Small intestine (tissue), 7 donors: ENCODE data around the gene PIK3AP1. TPM values are rescaled to one million over a fixed set of nuclear protein-coding genes. Genes with fewer than 3 reads are reported as not detected.

Experiments used
- DNase-seq, 2 donors: peaks; one replicate each; pipeline versions ENCODE4 v3.0.0 to v3.0.0-alpha.2; 2013
- FAIRE-seq: peaks from 2 replicates; lab custom pipeline; 2012; peaks lifted over from hg19 to GRCh38; lab: Jason Lieb, UNC
- H3K27ac ChIP-seq, 3 donors: one replicate each; pipeline ENCODE4 v1.5.1; 2013; ENCODE audit warnings: low read length in 2 of 3, mild to moderate bottlenecking in 2 of 3, control low read depth in 1 of 3, inconsistent platforms in 1 of 3, low read depth in 1 of 3, moderate library complexity in 1 of 3
- H3K27me3 ChIP-seq, 3 donors: one replicate each; pipeline ENCODE4 v1.6.1; 2013; ENCODE audit warnings: low read length in 3 of 3, inconsistent platforms in 1 of 3; ENCODE audit not compliant: control insufficient read depth in 3 of 3, insufficient read depth in 3 of 3
- H3K36me3 ChIP-seq, 3 donors: one replicate each; pipeline ENCODE4 v1.6.1; 2013; ENCODE audit warnings: low read length in 3 of 3, inconsistent platforms in 1 of 3, low read depth in 1 of 3, mild to moderate bottlenecking in 1 of 3, moderate library complexity in 1 of 3; ENCODE audit not compliant: control insufficient read depth in 3 of 3, insufficient read depth in 2 of 3
- H3K4me1 ChIP-seq, 3 donors: one replicate each; pipeline ENCODE4 v1.6.1; 2013; ENCODE audit warnings: low read length in 2 of 3, inconsistent platforms in 1 of 3, low read depth in 1 of 3, mild to moderate bottlenecking in 1 of 3, moderate library complexity in 1 of 3; ENCODE audit not compliant: control insufficient read depth in 3 of 3, insufficient read depth in 2 of 3
- H3K4me3 ChIP-seq, 3 donors: one replicate each; pipeline ENCODE4 v1.5.1; 2013; ENCODE audit warnings: low read length in 3 of 3, control low read depth in 1 of 3, inconsistent platforms in 1 of 3, low read depth in 1 of 3, mild to moderate bottlenecking in 1 of 3, moderate library complexity in 1 of 3
- H3K9me3 ChIP-seq, 2 donors: one replicate each; pipeline ENCODE4 v1.6.1; 2013; ENCODE audit warnings: low read depth in 1 of 2, low read length in 1 of 2; ENCODE audit not compliant: control insufficient read depth in 2 of 2, insufficient read depth in 1 of 2
- WGBS, 3 donors: extraction: QIAGEN DNeasy Blood & Tissue Kit; methylation state at CpG; one replicate each; pipeline ENCODE4 v1.1.7; 2013; 5-methylcytosine and 5-hydroxymethylcytosine counted together
- polyA plus RNA-seq, 4 donors: library from polyadenylated mRNA; stranded (reverse) in 3 of 4; unstranded in 1 of 4; fragments of 200-250 nt in 3 of 4; fragments of 120-200 nt in 1 of 4; gene quantifications; one replicate each; pipeline versions ENCODE4 v1.2.1 to v1.2.3, GENCODE V29; 2013
- donor health status: healthy with polysubstance abuse.
- donor health status: control.
- donor health status: control.
- donor health status: Bipolar disorder and iron deficiency.
- donor health status: healthy.

Gene PIK3AP1
- polyA plus RNA-seq, 4 donors, result 5.6 to 9.2 (median 6.6) TPM

DNA sequence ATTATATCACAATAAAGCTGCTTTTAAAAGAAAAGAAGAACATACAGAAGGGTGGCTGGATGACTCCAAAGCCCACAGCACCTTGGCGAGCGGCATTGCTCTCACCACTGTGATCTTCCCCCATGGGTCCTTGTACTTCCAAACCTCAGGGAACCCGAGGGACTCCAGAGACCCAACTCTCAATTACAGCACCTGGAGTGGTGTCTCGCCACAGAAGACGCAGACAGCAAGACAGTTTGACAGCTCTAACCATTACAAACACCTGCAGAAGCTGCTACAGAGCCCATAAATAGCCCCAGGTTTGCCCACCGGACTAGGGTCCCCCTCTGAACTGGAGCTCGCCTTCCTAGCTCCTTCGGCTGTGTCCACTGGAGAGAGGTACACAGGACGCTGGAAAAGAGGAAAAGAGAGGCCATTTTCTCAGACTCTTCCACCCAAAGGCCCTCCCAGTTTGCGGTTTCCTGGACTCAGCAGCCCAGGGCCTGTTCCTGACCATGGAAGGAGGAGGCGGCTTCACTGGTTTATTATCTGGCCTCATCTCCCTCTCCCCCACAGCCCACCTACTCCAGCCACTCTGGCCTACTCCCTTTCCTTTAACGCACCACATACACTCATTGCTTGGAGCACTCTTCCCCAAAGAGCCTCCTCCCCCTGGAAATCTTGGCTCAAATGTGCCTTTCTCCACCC, 1.9 kb downstream of the PIK3AP1 start:
- H3K36me3 ChIP-seq, result no peaks in the 10 kb centered on the region
- FAIRE-seq (no peak), DNase-seq (no peak)
- no peak overlapping the region for H3K4me3 ChIP-seq
- no peaks in the 10 kb centered on the region for H3K9me3 ChIP-seq
- peak overlapping the region in 1 of 3 donors; percentile 28 for H3K27ac ChIP-seq
- 86 to 92% (median 87%) methylated on average over 12 of the region's 12 CpGs for WGBS, 3 donors
- no peaks in the 10 kb centered on the region for H3K27me3 ChIP-seq
- H3K4me1 ChIP-seq, result peaks cover 0 to 7% (median 1%) of the 10 kb centered on the region in 3 donors

- Histone ChIP-seq H3K36me3 (no peaks in the 10 kb centered on the region), H3K27ac (no peak overlapping the region), H3K27me3 (no peaks in the 10 kb centered on the region), H3K4me1 (peaks cover 0 to 7% (median 1%) of the 10 kb centered on the region in 3 donors), H3K9me3 (no peaks in the 10 kb centered on the region), H3K4me3 (no peak overlapping the region)
- 59 to 76% (median 73%) methylated on average over 1 of the region's 1 CpG for WGBS, 3 donors
- no peak for DNase-seq
- FAIRE-seq, result no peak
These were observed 3.9 kb downstream of the PIK3AP1 start for GRCh38 chr10:96716390-96716789.

GRCh38 chr10:96714746-96715255, 5.5 kb downstream of the PIK3AP1 start:
- H3K4me1 ChIP-seq, result peaks cover 0 to 1% (median 0%) of the 10 kb centered on the region in 3 donors
- FAIRE-seq (no peak), DNase-seq (no peak)
- 80 to 88% (median 85%) methylated on average over 2 of the region's 2 CpGs for WGBS, 3 donors
- peaks cover 0 to under 1% (median 0%) of the 10 kb centered on the region in 3 donors for H3K36me3 ChIP-seq
- no peak overlapping the region for H3K4me3 ChIP-seq
- H3K9me3 ChIP-seq, result no peaks in the 10 kb centered on the region
- no peak overlapping the region for H3K27ac ChIP-seq
- no peaks in the 10 kb centered on the region for H3K27me3 ChIP-seq

DNA sequence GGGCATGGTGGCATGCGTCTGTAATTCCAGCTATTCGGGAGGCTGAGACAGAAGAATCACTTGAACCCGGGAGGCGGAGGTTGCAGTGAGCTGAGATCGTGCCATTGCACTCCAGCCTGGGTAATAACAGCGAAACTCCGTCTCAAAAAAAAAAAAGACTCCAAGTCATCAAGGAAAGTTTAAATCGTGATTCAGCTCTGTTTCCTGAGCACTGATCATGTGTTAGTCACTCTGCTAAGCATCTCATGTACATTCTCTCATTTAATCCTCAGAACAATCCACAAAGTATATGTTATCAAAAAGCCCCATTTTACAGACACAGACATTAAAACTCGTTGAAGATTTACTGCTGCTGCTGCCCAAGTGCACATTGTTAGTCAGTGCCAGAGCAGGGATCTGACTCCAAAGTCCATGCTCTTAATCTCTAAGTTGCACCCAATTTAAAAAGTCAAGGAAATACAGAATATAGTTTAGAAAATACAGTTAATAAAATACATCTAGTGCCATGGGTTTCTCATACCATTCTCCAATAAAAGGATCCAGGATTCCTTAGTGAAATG, 6.2 kb downstream of the PIK3AP1 start:
- FAIRE-seq (no peak), DNase-seq (peak; percentile 21 to 52)
- Histone ChIP-seq H3K4me1 (peaks cover 0 to 1% (median 0%) of the 10 kb centered on the region in 3 donors), H3K9me3 (no peaks in the 10 kb centered on the region), H3K36me3 (peaks cover 0 to 5% (median 0%) of the 10 kb centered on the region in 3 donors), H3K27ac (no peak overlapping the region), H3K27me3 (no peaks in the 10 kb centered on the region), H3K4me3 (no peak overlapping the region)
- WGBS, 3 donors, result 65 to 81% (median 69%) methylated on average over 9 of the region's 9 CpGs

GRCh38 chr10:96712662-96713271, 7.5 kb downstream of the PIK3AP1 start:
- peaks cover 0 to 1% (median 0%) of the 10 kb centered on the region in 3 donors for H3K4me1 ChIP-seq
- FAIRE-seq (no peak), DNase-seq (no peak)
- H3K9me3 ChIP-seq, result no peaks in the 10 kb centered on the region
- WGBS, 3 donors, result 91 to 94% (median 93%) methylated on average over 10 of the region's 10 CpGs
- H3K36me3 ChIP-seq, result peaks cover 0 to 5% (median 0%) of the 10 kb centered on the region in 3 donors
- H3K27me3 ChIP-seq, result no peaks in the 10 kb centered on the region
- H3K27ac ChIP-seq, result no peak overlapping the region
- H3K4me3 ChIP-seq, result no peak overlapping the region

DNA sequence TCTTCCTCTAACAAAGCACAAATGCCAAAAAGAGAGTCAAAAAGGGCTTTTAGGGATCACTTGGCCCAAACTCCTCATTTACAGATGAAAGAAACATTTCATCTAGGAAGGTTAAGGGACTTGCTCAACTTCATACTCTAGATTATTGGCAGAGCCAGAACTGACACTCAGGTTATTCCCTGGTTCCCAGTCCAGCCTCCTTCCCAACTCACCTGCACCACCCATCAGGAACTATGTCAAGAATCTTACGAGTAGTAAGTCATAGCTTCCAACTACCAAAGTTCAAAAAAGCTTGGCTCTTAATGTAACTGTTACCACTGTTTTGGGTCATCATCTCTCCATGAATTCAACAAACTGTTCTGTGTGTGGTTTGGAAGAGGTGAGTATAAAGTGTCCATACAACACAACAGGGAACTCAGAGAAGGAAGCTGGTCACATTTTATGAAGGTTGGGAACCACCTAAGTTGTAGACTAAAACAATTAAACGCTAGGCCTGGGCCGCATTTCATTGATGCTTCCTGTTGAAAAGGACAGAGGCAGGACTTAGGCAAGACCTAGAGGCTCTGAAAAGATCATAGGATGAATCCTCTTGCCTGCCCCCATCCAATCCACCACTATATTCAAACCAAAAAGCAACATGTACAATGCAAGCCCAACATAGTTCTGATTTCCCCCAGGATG, 9.1 kb downstream of the PIK3AP1 start:
- Histone ChIP-seq H3K27me3 (no peaks in the 10 kb centered on the region), H3K4me1 (peaks cover 0 to 1% (median 0%) of the 10 kb centered on the region in 3 donors), H3K27ac (no peak overlapping the region), H3K9me3 (no peaks in the 10 kb centered on the region), H3K36me3 (peaks cover 0 to 5% (median 0%) of the 10 kb centered on the region in 3 donors), H3K4me3 (no peak overlapping the region)
- 83 to 89% (median 87%) methylated on average over 3 of the region's 3 CpGs for WGBS, 3 donors
- DNase-seq, result no peak
- no peak for FAIRE-seq

DNA sequence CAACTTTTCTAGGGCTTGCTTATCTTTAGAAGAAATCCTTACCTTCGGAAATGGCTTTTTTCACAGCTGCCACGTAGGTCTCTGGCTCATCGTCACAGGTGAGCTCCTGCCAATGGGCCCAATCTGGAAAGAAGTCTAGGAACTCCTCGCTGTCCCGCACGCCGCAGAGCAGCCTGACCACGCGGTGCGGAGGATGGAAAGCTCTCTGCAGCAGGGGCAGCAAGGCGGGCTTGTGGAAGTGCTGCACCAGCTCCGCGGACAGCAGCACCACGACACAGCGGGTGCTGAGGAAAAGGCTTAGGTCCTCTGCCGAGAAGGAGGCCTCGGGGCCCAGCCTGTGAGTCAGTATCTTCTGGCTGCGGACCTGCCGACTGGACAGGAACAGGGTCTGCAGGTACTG, 10.8 kb downstream of the PIK3AP1 start:
- Histone ChIP-seq H3K4me3 (no peak overlapping the region), H3K27ac (no peak overlapping the region), H3K36me3 (peaks cover 0 to 5% (median 0%) of the 10 kb centered on the region in 3 donors), H3K27me3 (no peaks in the 10 kb centered on the region), H3K4me1 (peaks cover 0 to 1% (median 0%) of the 10 kb centered on the region in 3 donors), H3K9me3 (no peaks in the 10 kb centered on the region)
- FAIRE-seq (no peak), DNase-seq (no peak)
- WGBS, 3 donors, result 92 to 96% (median 92%) methylated on average over 19 of the region's 19 CpGs

GRCh38 chr10:96708996-96709395, 11.3 kb downstream of the PIK3AP1 start:
- no peak overlapping the region for H3K4me3 ChIP-seq
- DNase-seq, result no peak
- no peaks in the 10 kb centered on the region for H3K27me3 ChIP-seq
- peak overlapping the region in 1 of 3 donors; percentile 0 for H3K27ac ChIP-seq
- 93 to 97% (median 94%) methylated on average over 7 of the region's 7 CpGs for WGBS, 3 donors
- peaks cover 0 to 5% (median 0%) of the 10 kb centered on the region in 3 donors for H3K36me3 ChIP-seq
- H3K9me3 ChIP-seq, result no peaks in the 10 kb centered on the region
- no peak for FAIRE-seq
- no peaks in the 10 kb centered on the region for H3K4me1 ChIP-seq
